Tibial nerve (tissue), 4 donors: ENCODE data around the gene AP4B1.

Source experiments
- EP300 ChIP-seq, 2 donors: sonication (generic); formaldehyde crosslinking; IDR thresholded peaks; one replicate each; pipeline ENCODE4 v1.6.1; 2017; ENCODE audit warnings: antibody characterized with exemption in 2 of 2, mild to moderate bottlenecking in 1 of 2
- POLR2A ChIP-seq, 2 donors: fragments of 450-650 bp; IDR thresholded peaks; one replicate each; pipeline ENCODE4 v1.6.1; 2017; ENCODE audit warnings: antibody characterized with exemption in 2 of 2, mild to moderate bottlenecking in 2 of 2, moderate library complexity in 2 of 2
- TF ChIP-seq, protein P1 (sequence below), 5 experiments: fragments of 200-600 bp in 3 of 5; fragments of 450-650 bp in 2 of 5; sonication (generic) in 3 of 5; IDR thresholded peaks; one replicate each; pipeline ENCODE4 v1.5.1; 2016 to 2019; ENCODE audit warnings: antibody characterized with exemption in 5 of 5, mild to moderate bottlenecking in 3 of 5, moderate library complexity in 2 of 5

DNA sequence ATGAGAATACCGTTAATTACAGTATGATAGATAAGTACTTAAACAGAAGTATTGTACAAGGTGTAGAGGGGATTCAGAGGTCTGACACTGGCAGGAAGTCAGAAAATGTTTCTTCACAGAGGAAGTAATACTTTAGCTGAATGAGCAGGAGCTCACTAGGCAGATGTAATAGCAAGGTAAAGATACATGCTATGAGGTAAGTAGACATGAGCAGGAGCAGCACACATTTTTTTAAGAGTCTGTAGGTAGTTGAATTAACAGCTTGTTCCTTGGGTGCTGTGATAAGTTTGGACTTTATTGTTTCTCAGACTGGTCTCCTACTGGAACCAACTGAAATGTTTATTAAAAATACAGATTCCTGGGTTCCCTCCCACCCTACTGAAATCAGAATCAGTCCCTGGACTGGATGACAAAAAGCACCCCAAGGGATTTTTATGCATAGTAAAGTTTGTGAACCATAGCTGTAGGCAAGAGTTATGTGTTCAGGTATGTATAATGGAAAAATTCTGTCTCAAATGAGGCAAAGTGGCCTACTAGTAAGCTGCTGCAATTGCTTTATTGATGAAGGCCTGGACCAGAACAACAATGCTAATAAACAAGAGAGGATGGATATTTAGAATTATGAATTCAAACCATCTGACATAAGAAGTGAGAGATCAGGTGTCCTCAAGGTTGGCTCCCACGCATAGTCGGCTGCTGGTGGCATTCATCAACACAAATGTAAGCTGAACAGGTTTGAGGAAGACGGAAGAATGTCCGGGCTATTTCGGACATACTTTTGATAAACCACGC, 902 bp downstream of the AP4B1 start:
- TF ChIP-seq, protein P1, sequence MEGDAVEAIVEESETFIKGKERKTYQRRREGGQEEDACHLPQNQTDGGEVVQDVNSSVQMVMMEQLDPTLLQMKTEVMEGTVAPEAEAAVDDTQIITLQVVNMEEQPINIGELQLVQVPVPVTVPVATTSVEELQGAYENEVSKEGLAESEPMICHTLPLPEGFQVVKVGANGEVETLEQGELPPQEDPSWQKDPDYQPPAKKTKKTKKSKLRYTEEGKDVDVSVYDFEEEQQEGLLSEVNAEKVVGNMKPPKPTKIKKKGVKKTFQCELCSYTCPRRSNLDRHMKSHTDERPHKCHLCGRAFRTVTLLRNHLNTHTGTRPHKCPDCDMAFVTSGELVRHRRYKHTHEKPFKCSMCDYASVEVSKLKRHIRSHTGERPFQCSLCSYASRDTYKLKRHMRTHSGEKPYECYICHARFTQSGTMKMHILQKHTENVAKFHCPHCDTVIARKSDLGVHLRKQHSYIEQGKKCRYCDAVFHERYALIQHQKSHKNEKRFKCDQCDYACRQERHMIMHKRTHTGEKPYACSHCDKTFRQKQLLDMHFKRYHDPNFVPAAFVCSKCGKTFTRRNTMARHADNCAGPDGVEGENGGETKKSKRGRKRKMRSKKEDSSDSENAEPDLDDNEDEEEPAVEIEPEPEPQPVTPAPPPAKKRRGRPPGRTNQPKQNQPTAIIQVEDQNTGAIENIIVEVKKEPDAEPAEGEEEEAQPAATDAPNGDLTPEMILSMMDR (IDR thresholded peaks at IDR 0.05) = no peak
- no peak for TF ChIP-seq EP300 (IDR thresholded peaks at IDR 0.05)
- no peak for TF ChIP-seq POLR2A (IDR thresholded peaks at IDR 0.05)
